AG09309 (cell line): Measurements from ENCODE around the gene KRTAP12-2.
"Not testable (repeated sequence)": the region's sequence is repeated elsewhere in the genome, so short reads cannot be mapped to it uniquely, and the experiment has no call there.

Experiments
- DNase-seq: peaks from one replicate; pipeline ENCODE4 v3.0.0-alpha.2; 2010; ENCODE audit warnings: low read depth
- H3K4me3 ChIP-seq: 2 replicates; pipeline ENCODE4 v1.5.1; 2011; ENCODE audit warnings: mild to moderate bottlenecking, low read depth, low read length, moderate library complexity; ENCODE audit not compliant: control insufficient read depth
- TF ChIP-seq, protein P1 (sequence below): IDR thresholded peaks from 2 replicates; pipeline ENCODE4 v1.5.1; 2011; ENCODE audit warnings: mild to moderate bottlenecking, low read depth, low read length, inconsistent platforms; ENCODE audit not compliant: insufficient read depth, control insufficient read depth; ENCODE audit errors: missing control alignments

KRTAP12-2 gene

DNA sequence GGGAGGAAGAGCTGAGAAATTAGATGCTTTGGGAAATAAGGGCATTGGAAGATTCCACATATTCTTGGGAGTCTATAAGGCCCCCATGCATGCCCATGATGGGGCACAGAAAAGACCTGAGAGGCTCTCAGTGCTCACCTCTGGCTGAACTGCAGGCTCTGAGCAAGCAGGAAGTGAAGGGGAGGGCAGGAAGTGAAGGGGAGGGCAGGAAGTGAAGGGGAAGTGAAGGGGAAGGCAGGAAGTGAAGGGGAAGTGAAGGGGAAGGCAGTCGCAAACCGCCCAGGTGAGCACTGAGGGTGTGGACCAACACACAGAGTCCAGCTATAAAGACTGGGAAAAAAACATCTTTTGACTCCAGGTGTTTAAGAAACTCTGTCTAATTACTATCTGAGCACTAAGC is 36.3 kb downstream of the KRTAP12-2 start:
- no peak overlapping the region for H3K4me3 ChIP-seq
- TF ChIP-seq, protein P1, sequence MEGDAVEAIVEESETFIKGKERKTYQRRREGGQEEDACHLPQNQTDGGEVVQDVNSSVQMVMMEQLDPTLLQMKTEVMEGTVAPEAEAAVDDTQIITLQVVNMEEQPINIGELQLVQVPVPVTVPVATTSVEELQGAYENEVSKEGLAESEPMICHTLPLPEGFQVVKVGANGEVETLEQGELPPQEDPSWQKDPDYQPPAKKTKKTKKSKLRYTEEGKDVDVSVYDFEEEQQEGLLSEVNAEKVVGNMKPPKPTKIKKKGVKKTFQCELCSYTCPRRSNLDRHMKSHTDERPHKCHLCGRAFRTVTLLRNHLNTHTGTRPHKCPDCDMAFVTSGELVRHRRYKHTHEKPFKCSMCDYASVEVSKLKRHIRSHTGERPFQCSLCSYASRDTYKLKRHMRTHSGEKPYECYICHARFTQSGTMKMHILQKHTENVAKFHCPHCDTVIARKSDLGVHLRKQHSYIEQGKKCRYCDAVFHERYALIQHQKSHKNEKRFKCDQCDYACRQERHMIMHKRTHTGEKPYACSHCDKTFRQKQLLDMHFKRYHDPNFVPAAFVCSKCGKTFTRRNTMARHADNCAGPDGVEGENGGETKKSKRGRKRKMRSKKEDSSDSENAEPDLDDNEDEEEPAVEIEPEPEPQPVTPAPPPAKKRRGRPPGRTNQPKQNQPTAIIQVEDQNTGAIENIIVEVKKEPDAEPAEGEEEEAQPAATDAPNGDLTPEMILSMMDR, result no peak
- no peak for DNase-seq

DNA sequence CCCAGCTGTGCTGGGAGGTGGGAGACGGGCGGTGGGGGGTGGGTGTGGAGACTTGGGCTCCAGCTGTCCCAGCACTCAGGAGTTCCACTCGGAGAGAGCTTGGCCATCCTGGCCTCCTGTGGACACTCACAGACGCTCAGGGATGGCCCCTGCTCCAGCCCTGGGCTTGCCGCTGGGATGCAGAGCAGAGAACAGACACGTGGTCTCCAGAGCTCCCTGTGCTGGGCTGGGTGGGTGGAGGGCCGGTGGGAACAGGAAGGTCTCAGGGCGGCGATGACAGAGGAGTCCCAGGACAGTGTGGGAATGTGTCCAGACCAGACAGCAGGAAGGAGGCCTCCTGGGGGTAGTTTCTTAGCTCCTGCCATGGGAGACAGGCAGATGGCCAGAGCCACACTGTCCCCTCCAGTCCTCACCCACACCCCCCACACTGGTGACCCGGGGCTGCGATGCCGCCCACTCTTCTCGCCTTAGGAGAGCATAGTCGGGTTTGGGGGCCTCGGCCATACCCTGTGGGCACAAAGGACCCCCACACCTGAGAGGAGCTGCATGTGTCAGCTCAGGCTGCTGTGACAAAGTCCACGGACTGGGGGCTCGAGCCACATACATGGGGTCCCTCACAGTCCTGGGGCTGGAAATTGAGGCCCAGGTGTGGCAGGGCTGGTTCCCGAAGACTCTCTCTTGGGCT is 37.9 kb downstream of the KRTAP12-2 start:
- DNase-seq, result no peak
- H3K4me3 ChIP-seq, result no peak overlapping the region
- TF ChIP-seq, protein P1, result no peak

DNA sequence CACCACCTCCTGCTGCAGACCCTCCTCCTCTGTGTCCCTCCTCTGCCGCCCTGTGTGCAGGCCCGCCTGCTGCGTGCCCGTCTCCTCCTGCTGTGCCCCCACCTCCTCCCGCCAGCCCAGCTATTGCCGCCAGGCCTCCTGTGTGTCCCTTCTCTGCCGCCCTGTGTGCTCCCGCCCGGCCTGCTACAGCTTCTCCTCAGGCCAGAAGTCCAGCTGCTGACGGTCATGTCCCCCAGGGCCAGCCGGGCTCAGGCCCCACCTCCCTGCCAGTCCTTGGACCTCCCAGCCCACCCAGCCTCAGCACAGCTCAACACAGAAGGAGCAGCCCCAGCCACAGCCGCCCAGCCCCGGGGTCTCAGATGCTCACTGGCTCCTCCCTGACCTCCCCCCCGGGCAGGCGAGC is 38.9 kb downstream of the KRTAP12-2 start:
- H3K4me3 ChIP-seq, DNase-seq: not testable (repeated sequence)

DNA sequence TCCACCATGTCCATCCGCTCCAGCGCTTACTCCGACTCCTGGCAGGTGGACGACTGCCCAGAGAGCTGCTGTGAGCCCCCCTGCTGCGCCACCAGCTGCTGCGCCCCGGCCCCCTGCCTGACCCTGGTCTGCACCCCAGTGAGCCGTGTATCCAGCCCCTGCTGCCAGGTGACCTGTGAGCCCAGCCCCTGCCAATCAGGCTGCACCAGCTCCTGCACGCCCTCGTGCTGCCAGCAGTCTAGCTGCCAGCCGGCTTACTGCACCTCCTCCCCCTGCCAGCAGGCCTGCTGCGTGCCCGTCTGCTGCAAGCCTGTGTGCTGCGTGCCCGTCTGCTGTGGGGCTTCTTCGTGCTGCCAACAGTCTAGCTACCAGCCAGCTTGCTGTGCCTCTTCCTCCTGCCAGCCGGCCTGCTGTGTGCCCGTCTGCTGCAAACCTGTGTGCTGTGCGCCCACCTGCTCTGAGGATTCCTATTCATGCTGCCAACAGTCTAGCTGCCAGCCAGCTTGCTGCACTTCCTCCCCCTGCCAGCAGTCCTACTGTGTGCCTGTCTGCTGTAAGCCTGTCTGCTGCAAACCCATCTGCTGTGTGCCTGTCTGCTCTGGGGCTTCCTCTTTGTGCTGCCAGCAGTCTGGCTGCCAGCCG is 39.4 kb downstream of the KRTAP12-2 start:
- H3K4me3 ChIP-seq, DNase-seq: not testable (repeated sequence)

DNA sequence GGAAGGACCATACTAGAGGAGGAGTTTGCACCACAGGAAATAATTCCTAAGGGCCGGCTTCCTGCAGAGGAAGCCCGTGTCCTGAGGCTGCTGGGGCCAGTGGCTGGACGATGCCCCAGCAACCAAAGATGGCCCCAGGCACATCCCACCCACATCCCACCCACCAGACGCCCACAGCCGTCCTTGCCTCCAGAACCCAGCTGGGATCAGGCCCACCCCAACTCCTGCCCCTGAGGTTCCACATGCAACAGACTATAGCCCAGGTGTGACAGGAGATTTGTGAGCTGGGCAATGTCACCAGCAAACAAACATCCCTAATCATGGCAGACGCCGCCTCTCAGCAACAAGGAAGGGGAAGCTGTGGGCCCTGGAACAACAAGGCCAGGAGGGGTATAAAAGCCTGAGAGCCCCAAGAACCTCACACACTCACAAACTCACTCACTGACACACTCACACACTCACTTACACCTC is 40.0 kb downstream of the KRTAP12-2 start, which contains the start of gene KRTAP10-9:
TSS of gene KRTAP10-9 (plus strand) at position 421 of the 471 bp plus-strand sequence. CDS start 79 bp downstream, outside the sequence.
- no peak for DNase-seq
- H3K4me3 ChIP-seq, result no peak within 1 kb of the TSS
- TF ChIP-seq, protein P1, result no peak

DNA sequence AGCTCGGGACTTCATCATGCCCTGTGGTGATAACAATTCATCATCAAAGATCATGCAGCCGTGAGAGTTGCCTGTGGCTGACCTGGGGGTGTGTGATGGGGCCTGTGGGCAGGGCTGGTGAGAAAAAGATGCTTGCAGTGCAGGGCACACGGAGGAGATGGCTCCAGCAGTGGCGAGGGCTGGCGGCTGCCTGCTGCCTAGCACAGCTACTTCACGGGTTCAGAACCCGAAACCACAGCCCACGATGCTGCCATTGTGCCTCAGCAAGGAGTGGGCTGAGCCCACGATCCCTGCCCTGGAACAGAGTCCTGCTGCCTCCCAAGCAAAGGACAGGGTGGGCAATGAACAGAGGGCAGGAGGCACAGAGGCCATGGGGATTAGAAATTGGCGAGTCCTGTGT is 40.5 kb downstream of the KRTAP12-2 start:
- DNase-seq, result no peak

DNA sequence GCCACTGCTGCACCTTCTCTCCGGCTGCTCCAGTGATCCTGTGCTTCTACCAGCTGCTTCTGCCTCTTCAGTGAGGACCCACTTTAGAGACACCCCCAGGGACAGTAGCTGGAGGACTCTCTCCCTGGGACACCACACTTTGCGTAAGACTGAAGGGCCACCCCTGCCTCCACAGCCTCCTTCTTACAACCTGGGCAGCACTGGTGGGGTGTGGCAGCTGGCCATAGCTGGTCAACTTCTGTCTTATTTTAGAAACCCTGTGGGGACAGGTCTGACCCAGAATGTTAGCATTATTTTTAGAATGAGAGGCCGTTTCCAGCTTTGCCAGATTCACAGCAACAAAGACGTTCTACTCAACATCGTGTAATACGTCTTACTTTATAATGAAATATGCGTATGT is 41.0 kb downstream of the KRTAP12-2 start:
- TF ChIP-seq, protein P1, result no peak
- no peak for DNase-seq
- no peak overlapping the region for H3K4me3 ChIP-seq

More for the DNA sequence above, 40.5 kb downstream of the KRTAP12-2 start:
- TF ChIP-seq, protein P1, result no peak
- no peak overlapping the region for H3K4me3 ChIP-seq
